Neural cell (in vitro differentiated cells): ENCODE data around the gene NRSN2. TPM values are rescaled to one million over a fixed set of nuclear protein-coding genes. Genes with fewer than 3 reads are reported as not detected.
"Not testable (repeated sequence)": the region's sequence is repeated elsewhere in the genome, so short reads cannot be mapped to it uniquely, and the experiment has no call there.

Experiments
- H2AFZ ChIP-seq: fragments of 200-600, 300-800 bp; sonication (generic), shearing (Covaris generic); 2 replicates; pipeline ENCODE4 v1.6.0; 2014; ENCODE audit warnings: low read depth, mild to moderate bottlenecking, antibody characterized with exemption, low read length, moderate library complexity
- H3F3A ChIP-seq: fragments of 200-600 bp; shearing (Covaris generic); 2 replicates; pipeline ENCODE4 v1.6.1; 2016; ENCODE audit warnings: mild to moderate bottlenecking, moderate library complexity, mixed read lengths, antibody characterized with exemption, low read length; ENCODE audit not compliant: insufficient read depth, poor library complexity, severe bottlenecking
- H3K27ac ChIP-seq: fragments of 200-600, 300-800 bp; sonication (generic), shearing (Covaris generic); 2 replicates; pipeline ENCODE4 v1.5.1; 2014; ENCODE audit warnings: mild to moderate bottlenecking, low read length, moderate library complexity
- H3K27me3 ChIP-seq: fragments of 300-800, 200-600 bp; sonication (generic), shearing (Covaris generic); 2 replicates; pipeline ENCODE4 v1.6.0; 2014; ENCODE audit warnings: mild to moderate bottlenecking, low read depth, low read length, moderate library complexity; ENCODE audit not compliant: insufficient read depth
- H3K36me3 ChIP-seq: fragments of 300-800, 200-600 bp; sonication (generic), shearing (Covaris generic); 2 replicates; pipeline ENCODE4 v1.5.1; 2014; ENCODE audit warnings: mild to moderate bottlenecking, antibody characterized with exemption, low read length, moderate library complexity; ENCODE audit not compliant: insufficient read depth
- H3K4me2 ChIP-seq: fragments of 300-800, 200-600 bp; sonication (generic), shearing (Covaris generic); 2 replicates; pipeline ENCODE4 v1.6.0; 2014; ENCODE audit warnings: mild to moderate bottlenecking, low read length
- H3K4me3 ChIP-seq: fragments of 300-800, 200-600 bp; sonication (generic), shearing (Covaris generic); 2 replicates; pipeline ENCODE4 v1.5.1; 2014; ENCODE audit warnings: mild to moderate bottlenecking, low read length, moderate library complexity
- H3K79me2 ChIP-seq: fragments of 200-600 bp; shearing (Covaris generic); replicated peaks from 2 replicates; pipeline ENCODE4 v1.6.0; 2014; ENCODE audit warnings: mild to moderate bottlenecking, low read length, moderate library complexity; ENCODE audit not compliant: insufficient read depth
- H3K9ac ChIP-seq: fragments of 300-800, 200-600 bp; sonication (generic), shearing (Covaris generic); 2 replicates; pipeline ENCODE4 v1.6.1; 2016; ENCODE audit warnings: mild to moderate bottlenecking, low read length, mixed read lengths
- H3K9me2 ChIP-seq: fragments of 200-600 bp; shearing (Covaris generic); 2 replicates; pipeline ENCODE4 v1.6.1; 2016; ENCODE audit warnings: mild to moderate bottlenecking, low read length, mixed read lengths; ENCODE audit not compliant: insufficient read depth
- H3K9me3 ChIP-seq: fragments of 200-600, 300-800 bp; sonication (generic), shearing (Covaris generic); 2 replicates; pipeline ENCODE4 v1.6.1; 2016; ENCODE audit warnings: mild to moderate bottlenecking, mixed run types, low read length, moderate library complexity, mixed read lengths
- H4K20me1 ChIP-seq: fragments of 200-600 bp; shearing (Covaris generic); 2 replicates; pipeline ENCODE4 v1.6.1; 2016; ENCODE audit warnings: mild to moderate bottlenecking, mixed run types; ENCODE audit not compliant: insufficient read depth
- CTCF ChIP-seq: fragments of 450-650 bp; IDR thresholded peaks from 2 replicates; pipeline ENCODE4 v1.5.1; 2014; ENCODE audit warnings: antibody characterized with exemption, mild to moderate bottlenecking, moderate library complexity; ENCODE audit not compliant: poor library complexity, severe bottlenecking
- EP300 ChIP-seq: fragments of 450-650 bp; conservative IDR thresholded peaks from 2 replicates; pipeline ENCODE4 v1.6.1; 2014; ENCODE audit warnings: antibody characterized with exemption, mild to moderate bottlenecking, moderate library complexity; ENCODE audit not compliant: poor library complexity, severe bottlenecking
- EZH2 ChIP-seq: fragments of 200-600, 300-800 bp; shearing (Covaris generic), sonication (generic); IDR thresholded peaks from 2 replicates; pipeline ENCODE4 v1.6.1; 2014; ENCODE audit warnings: antibody characterized with exemption, low read length, borderline replicate concordance, mild to moderate bottlenecking; ENCODE audit not compliant: insufficient read depth, poor library complexity, severe bottlenecking
- MXI1 ChIP-seq: fragments of 450-650 bp; conservative IDR thresholded peaks from 2 replicates; pipeline ENCODE4 v1.6.1; 2014; ENCODE audit warnings: antibody characterized with exemption, mild to moderate bottlenecking; ENCODE audit not compliant: poor library complexity, severe bottlenecking
- POLR2AphosphoS5 ChIP-seq: IDR thresholded peaks from 2 replicates; pipeline ENCODE4 v1.6.1; 2012
- RAD21 ChIP-seq: fragments of 450-650 bp; conservative IDR thresholded peaks from 2 replicates; pipeline ENCODE4 v1.6.1; 2014; ENCODE audit warnings: antibody characterized with exemption, mild to moderate bottlenecking, moderate library complexity
- REST ChIP-seq: IDR thresholded peaks from 2 replicates; pipeline ENCODE4 v1.6.1; 2012; ENCODE audit warnings: borderline replicate concordance
- SMC3 ChIP-seq: fragments of 450-650 bp; conservative IDR thresholded peaks from 2 replicates; pipeline ENCODE4 v1.6.1; 2014; ENCODE audit warnings: antibody characterized with exemption, mild to moderate bottlenecking, moderate library complexity; ENCODE audit not compliant: poor library complexity
- TAF1 ChIP-seq: IDR thresholded peaks from 2 replicates; pipeline ENCODE4 v1.6.1; 2012; ENCODE audit warnings: low read depth
- polyA plus RNA-seq: library from polyadenylated mRNA; depleted of rRNA; stranded (reverse); fragments of >200 nt; gene quantifications from 2 replicates; pipeline ENCODE4 v1.2.3, GENCODE V29; 2014

NRSN2 gene
- polyA plus RNA-seq, 1 donor from 2014 or later: 19.6 TPM

DNA sequence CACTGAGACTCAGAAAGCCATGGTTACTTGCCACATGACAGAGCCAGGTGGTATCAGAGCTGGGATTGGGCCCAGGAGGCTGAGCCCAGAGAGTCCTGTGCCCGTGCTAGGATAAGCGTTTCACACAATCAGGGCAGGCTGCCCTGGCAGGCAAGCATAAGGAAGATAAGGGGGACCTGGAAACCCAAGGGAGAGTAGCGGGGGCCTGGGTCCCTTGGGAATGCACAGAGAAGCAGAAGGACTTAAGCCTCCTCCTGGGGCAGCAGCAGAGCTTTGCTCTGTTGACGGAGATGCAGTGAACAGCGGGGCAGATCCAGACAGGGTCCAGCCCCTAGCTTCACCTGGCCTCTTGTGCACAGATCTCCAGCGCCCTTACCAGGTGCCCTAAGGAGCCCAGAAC, 42.3 kb downstream of the NRSN2 start:
- H3K9me2 ChIP-seq: no peaks in the 10 kb centered on the region
- H3K4me3 ChIP-seq: no peak overlapping the region
- no peaks in the 10 kb centered on the region for H3F3A ChIP-seq
- no peaks in the 10 kb centered on the region for H4K20me1 ChIP-seq
- H3K4me2 ChIP-seq: no peak overlapping the region
- no peak for TF ChIP-seq MXI1
- TF ChIP-seq TAF1: no peak
- no peak for TF ChIP-seq EP300
- TF ChIP-seq EZH2: no peak
- TF ChIP-seq SMC3: no peak
- no peak for TF ChIP-seq REST
- TF ChIP-seq CTCF: no peak
- TF ChIP-seq POLR2AphosphoS5: no peak
- no peak for TF ChIP-seq RAD21
- H3K27me3 ChIP-seq: no peaks in the 10 kb centered on the region
- H2AFZ ChIP-seq: no peak overlapping the region
- no peaks in the 10 kb centered on the region for H3K79me2 ChIP-seq
- H3K9me3 ChIP-seq: no peaks in the 10 kb centered on the region
- no peaks in the 10 kb centered on the region for H3K36me3 ChIP-seq
- H3K9ac ChIP-seq: no peak overlapping the region
- H3K27ac ChIP-seq: no peak overlapping the region

GRCh38 chr20:391041-391711, 44.3 kb downstream of the NRSN2 start:
- Histone ChIP-seq H3K79me2 (no peaks in the 10 kb centered on the region), H3F3A (no peaks in the 10 kb centered on the region), H2AFZ (no peak overlapping the region), H3K9ac (no peak overlapping the region), H3K9me3 (no peaks in the 10 kb centered on the region), H3K4me3 (no peak overlapping the region), H4K20me1 (no peaks in the 10 kb centered on the region), H3K4me2 (no peak overlapping the region), H3K9me2 (no peaks in the 10 kb centered on the region), H3K27ac (no peak overlapping the region), H3K36me3 (no peaks in the 10 kb centered on the region), H3K27me3 (no peaks in the 10 kb centered on the region)
- no peak for TF ChIP-seq EP300
- TF ChIP-seq EZH2: no peak
- TF ChIP-seq CTCF: no peak
- no peak for TF ChIP-seq SMC3
- TF ChIP-seq RAD21: no peak
- no peak for TF ChIP-seq POLR2AphosphoS5
- no peak for TF ChIP-seq MXI1
- TF ChIP-seq REST: no peak
- no peak for TF ChIP-seq TAF1

DNA sequence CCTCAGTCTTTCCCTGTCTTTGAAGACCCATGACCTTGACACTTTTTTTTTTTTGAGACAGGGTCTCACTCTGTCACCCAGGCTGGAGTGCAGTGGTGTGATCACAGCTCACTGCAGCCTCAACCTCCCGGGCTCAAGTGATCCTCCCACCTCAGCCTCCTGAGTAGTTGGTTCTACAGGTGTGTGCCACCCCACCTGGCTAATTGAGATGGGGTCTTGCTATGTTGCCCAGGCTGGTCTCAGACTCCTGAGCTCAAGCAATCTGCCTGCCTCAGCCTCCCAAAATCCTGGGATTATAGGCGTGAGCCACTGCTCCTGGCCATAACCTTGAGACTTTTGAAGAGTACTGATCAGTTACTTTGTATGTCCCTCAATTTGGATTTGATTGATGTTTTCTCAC, 46.4 kb downstream of the NRSN2 start:
- not testable (repeated sequence) for H3K9ac ChIP-seq

More for the DNA sequence above, 46.4 kb downstream of the NRSN2 start:
- H3K27ac ChIP-seq, H3K9me3 ChIP-seq, H3K27me3 ChIP-seq, H2AFZ ChIP-seq, H3K4me2 ChIP-seq, H3K79me2 ChIP-seq, H3K4me3 ChIP-seq, H3K36me3 ChIP-seq, H3K9me2 ChIP-seq, H3F3A ChIP-seq, H4K20me1 ChIP-seq: not testable (repeated sequence)
